ENCODE data around the gene NCK2. TPM values are rescaled to one million over a fixed set of nuclear protein-coding genes. Genes with fewer than 3 reads are reported as not detected.

NCK2 gene
- total RNA-seq, 4 donors from 2014 or later, result 46.0 to 62.6 (median 55.3) TPM

- intact Hi-C loops (cut with DNase I), result no loop called here
- Histone ChIP-seq H3K4me1 (peaks cover 20 to 65% of the 10 kb centered on the region in 2 donors), H3K4me3 (replicated peaks in 1 of 3) (no peak overlapping the region), H3K27me3 (no peaks in the 10 kb centered on the region), H3K27ac (no peak overlapping the region), H3K36me3 (no peaks in the 10 kb centered on the region), H3K9me3 (no peaks in the 10 kb centered on the region)
- 91 to 92% methylated on average over 5 of the region's 5 CpGs for WGBS, 2 donors
- DNase-seq, result no peak
- no peak for TF ChIP-seq POLR2A (IDR thresholded peaks at IDR 0.05)
- TF ChIP-seq, protein P1, sequence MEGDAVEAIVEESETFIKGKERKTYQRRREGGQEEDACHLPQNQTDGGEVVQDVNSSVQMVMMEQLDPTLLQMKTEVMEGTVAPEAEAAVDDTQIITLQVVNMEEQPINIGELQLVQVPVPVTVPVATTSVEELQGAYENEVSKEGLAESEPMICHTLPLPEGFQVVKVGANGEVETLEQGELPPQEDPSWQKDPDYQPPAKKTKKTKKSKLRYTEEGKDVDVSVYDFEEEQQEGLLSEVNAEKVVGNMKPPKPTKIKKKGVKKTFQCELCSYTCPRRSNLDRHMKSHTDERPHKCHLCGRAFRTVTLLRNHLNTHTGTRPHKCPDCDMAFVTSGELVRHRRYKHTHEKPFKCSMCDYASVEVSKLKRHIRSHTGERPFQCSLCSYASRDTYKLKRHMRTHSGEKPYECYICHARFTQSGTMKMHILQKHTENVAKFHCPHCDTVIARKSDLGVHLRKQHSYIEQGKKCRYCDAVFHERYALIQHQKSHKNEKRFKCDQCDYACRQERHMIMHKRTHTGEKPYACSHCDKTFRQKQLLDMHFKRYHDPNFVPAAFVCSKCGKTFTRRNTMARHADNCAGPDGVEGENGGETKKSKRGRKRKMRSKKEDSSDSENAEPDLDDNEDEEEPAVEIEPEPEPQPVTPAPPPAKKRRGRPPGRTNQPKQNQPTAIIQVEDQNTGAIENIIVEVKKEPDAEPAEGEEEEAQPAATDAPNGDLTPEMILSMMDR (IDR thresholded peaks at IDR 0.05), result no peak
These were observed 8.1 kb downstream of the NCK2 start for GRCh38 chr2:105752691-105753358.

GRCh38 chr2:105753380-105753779, 8.7 kb downstream of the NCK2 start:
- DNase-seq, result no peak
- H3K36me3 ChIP-seq, result no peaks in the 10 kb centered on the region
- TF ChIP-seq POLR2A (IDR thresholded peaks at IDR 0.05), result no peak
- TF ChIP-seq, protein P1 (IDR thresholded peaks at IDR 0.05), result no peak
- H3K4me1 ChIP-seq, result peaks cover 17 to 62% of the 10 kb centered on the region in 2 donors
- intact Hi-C loops (cut with DNase I), result no loop called here
- H3K4me3 ChIP-seq (replicated peaks in 1 of 3), result no peak overlapping the region
- no peaks in the 10 kb centered on the region for H3K9me3 ChIP-seq
- H3K27ac ChIP-seq, result no peak overlapping the region
- H3K27me3 ChIP-seq, result no peaks in the 10 kb centered on the region
- WGBS, 2 donors, result 61 to 92% methylated on average over 2 of the region's 2 CpGs

DNA sequence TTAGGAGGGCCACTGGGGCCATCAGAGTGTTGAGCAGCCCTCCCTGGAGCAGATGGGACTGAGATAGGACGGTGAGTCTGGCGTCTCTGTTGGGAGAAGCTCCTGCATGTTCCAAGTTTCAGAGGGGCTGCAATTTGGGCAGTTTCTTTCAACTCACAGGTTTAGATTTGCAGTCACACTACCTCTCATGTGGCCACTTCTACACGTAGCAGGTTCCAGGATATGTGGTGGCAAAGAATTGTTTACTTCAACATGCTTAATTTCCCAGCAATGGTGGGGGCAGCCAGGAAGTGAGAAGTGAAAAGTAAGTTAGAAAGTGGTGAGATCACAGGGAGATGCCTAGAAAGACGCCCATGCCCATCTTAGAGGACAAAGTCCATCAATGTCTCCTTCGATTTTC, 9.3 kb downstream of the NCK2 start:
- WGBS, 2 donors, result 82 to 85% methylated on average over 5 of the region's 5 CpGs
- Histone ChIP-seq H3K9me3 (no peaks in the 10 kb centered on the region), H3K27me3 (no peaks in the 10 kb centered on the region), H3K27ac (no peak overlapping the region), H3K36me3 (no peaks in the 10 kb centered on the region), H3K4me1 (peaks cover 11 to 56% of the 10 kb centered on the region in 2 donors), H3K4me3 (replicated peaks in 1 of 3) (no peak overlapping the region)
- TF ChIP-seq POLR2A (IDR thresholded peaks at IDR 0.05), result no peak
- TF ChIP-seq, protein P1 (IDR thresholded peaks at IDR 0.05), result no peak
- DNase-seq, result no peak
- intact Hi-C loops (cut with DNase I), result no loop called here

GRCh38 chr2:105754994-105755393, 10.3 kb downstream of the NCK2 start:
- no peak for DNase-seq
- no peaks in the 10 kb centered on the region for H3K9me3 ChIP-seq
- TF ChIP-seq, protein P1 (IDR thresholded peaks at IDR 0.05), result no peak
- TF ChIP-seq POLR2A (IDR thresholded peaks at IDR 0.05), result no peak
- no peaks in the 10 kb centered on the region for H3K27me3 ChIP-seq
- no peak overlapping the region for H3K4me3 ChIP-seq (replicated peaks in 1 of 3)
- H3K4me1 ChIP-seq, result peaks cover 8 to 46% of the 10 kb centered on the region in 2 donors
- intact Hi-C loops (cut with DNase I), result no loop called here
- WGBS, 2 donors, result 78 to 88% methylated on average over 6 of the region's 6 CpGs
- no peak overlapping the region for H3K27ac ChIP-seq
- no peaks in the 10 kb centered on the region for H3K36me3 ChIP-seq

GRCh38 chr2:105755895-105756294, 11.2 kb downstream of the NCK2 start:
- Histone ChIP-seq H3K36me3 (no peaks in the 10 kb centered on the region), H3K27me3 (no peaks in the 10 kb centered on the region), H3K4me1 (peaks cover 8 to 38% of the 10 kb centered on the region in 2 donors), H3K9me3 (no peaks in the 10 kb centered on the region), H3K27ac (no peak overlapping the region), H3K4me3 (replicated peaks in 1 of 3) (no peak overlapping the region)
- intact Hi-C loops (cut with DNase I), result no loop called here
- TF ChIP-seq, protein P1 (IDR thresholded peaks at IDR 0.05), result no peak
- no peak for TF ChIP-seq POLR2A (IDR thresholded peaks at IDR 0.05)
- no peak for DNase-seq
- WGBS, 2 donors, result 61 to 66% methylated on average over 4 of the region's 4 CpGs

All from thyroid gland (tissue), 4 donors.